Osteoblast (primary cell): ENCODE results near the gene DNAH11. TPM values are rescaled to one million over a fixed set of nuclear protein-coding genes. Genes with fewer than 3 reads are reported as not detected.

Experiments used
- DNase-seq: peaks from one replicate; pipeline ENCODE4 v3.0.0; 2011; ENCODE audit warnings: low spot score, mixed read lengths; ENCODE audit not compliant: insufficient read length; ENCODE audit errors: missing footprints
- H2AFZ ChIP-seq: 2 replicates; pipeline ENCODE4 v1.6.0; 2011; ENCODE audit warnings: mild to moderate bottlenecking, low read length
- H3K27ac ChIP-seq: 2 replicates; pipeline ENCODE4 v1.5.1; 2011; ENCODE audit warnings: mild to moderate bottlenecking, low read depth, low read length, moderate library complexity
- H3K27me3 ChIP-seq: 2 replicates; pipeline ENCODE4 v1.6.0; 2012; ENCODE audit warnings: mild to moderate bottlenecking, control low read depth, inconsistent platforms, low read length, moderate library complexity; ENCODE audit not compliant: insufficient read depth
- H3K36me3 ChIP-seq: 2 replicates; pipeline ENCODE4 v1.5.1; 2011; ENCODE audit warnings: mild to moderate bottlenecking, low read length, control low read depth, moderate library complexity; ENCODE audit not compliant: insufficient read depth
- H3K4me1 ChIP-seq: 2 replicates; pipeline ENCODE4 v1.5.1; 2011; ENCODE audit warnings: mild to moderate bottlenecking, low read length, control low read depth, moderate library complexity; ENCODE audit not compliant: insufficient read depth
- H3K4me2 ChIP-seq: 2 replicates; pipeline ENCODE4 v1.6.0; 2011; ENCODE audit warnings: mild to moderate bottlenecking, low read length; ENCODE audit not compliant: insufficient read depth
- H3K4me3 ChIP-seq: fragments of 200-600 bp; sonication (generic); 3 replicates; pipeline ENCODE4 v1.5.1; 2012; ENCODE audit warnings: mild to moderate bottlenecking, low read length, inconsistent platforms; ENCODE audit not compliant: insufficient read depth
- H3K79me2 ChIP-seq: 2 replicates; pipeline ENCODE4 v1.6.0; 2012; ENCODE audit warnings: mild to moderate bottlenecking, low read length, control low read depth, inconsistent platforms; ENCODE audit not compliant: insufficient read depth
- H3K9me3 ChIP-seq: 2 replicates; pipeline ENCODE4 v1.5.1; 2011; ENCODE audit warnings: low read depth, low read length, control low read depth
- H4K20me1 ChIP-seq: 2 replicates; pipeline ENCODE4 v1.6.0; 2012; ENCODE audit warnings: mild to moderate bottlenecking, low read length, control low read depth; ENCODE audit not compliant: insufficient read depth
- total RNA-seq: library from RNA; depleted of rRNA; stranded (reverse); fragments of >200 nt; gene quantifications from 2 replicates; pipeline ENCODE4 v1.2.3, GENCODE V29; 2012
- TF ChIP-seq, protein P1 (sequence below): IDR thresholded peaks from 2 replicates; pipeline ENCODE4 v1.5.1; 2011; ENCODE audit warnings: mild to moderate bottlenecking, low read depth, low read length, moderate library complexity; ENCODE audit errors: extremely low read depth

Gene DNAH11
- total RNA-seq, 1 donor = 1.1 TPM

DNA sequence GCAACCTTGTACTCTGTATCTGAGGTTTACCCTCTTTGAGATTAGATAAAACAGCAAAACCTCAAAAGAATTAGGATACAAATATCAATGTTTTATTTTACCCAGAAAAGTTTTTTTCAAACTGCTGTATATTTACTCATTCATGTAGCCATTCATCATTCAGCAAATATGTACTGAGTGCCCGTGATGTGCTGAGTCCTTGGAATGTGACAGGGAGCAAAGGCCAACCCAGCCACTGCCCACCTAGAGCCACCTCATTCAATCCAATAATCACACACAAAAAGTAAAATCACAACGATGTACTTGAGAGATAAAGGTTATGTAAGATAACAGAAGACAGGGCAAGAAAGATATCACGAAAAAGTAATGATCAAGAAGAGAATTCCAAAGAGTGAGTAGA is 215.4 kb downstream of the DNAH11 start:
- Histone ChIP-seq H3K4me1 (no peaks in the 10 kb centered on the region), H3K4me2 (no peak overlapping the region), H4K20me1 (no peaks in the 10 kb centered on the region), H2AFZ (no peak overlapping the region), H3K9me3 (no peaks in the 10 kb centered on the region), H3K4me3 (no peak overlapping the region), H3K27ac (no peak overlapping the region), H3K79me2 (no peaks in the 10 kb centered on the region), H3K36me3 (no peaks in the 10 kb centered on the region), H3K27me3 (no peaks in the 10 kb centered on the region)
- TF ChIP-seq, protein P1, sequence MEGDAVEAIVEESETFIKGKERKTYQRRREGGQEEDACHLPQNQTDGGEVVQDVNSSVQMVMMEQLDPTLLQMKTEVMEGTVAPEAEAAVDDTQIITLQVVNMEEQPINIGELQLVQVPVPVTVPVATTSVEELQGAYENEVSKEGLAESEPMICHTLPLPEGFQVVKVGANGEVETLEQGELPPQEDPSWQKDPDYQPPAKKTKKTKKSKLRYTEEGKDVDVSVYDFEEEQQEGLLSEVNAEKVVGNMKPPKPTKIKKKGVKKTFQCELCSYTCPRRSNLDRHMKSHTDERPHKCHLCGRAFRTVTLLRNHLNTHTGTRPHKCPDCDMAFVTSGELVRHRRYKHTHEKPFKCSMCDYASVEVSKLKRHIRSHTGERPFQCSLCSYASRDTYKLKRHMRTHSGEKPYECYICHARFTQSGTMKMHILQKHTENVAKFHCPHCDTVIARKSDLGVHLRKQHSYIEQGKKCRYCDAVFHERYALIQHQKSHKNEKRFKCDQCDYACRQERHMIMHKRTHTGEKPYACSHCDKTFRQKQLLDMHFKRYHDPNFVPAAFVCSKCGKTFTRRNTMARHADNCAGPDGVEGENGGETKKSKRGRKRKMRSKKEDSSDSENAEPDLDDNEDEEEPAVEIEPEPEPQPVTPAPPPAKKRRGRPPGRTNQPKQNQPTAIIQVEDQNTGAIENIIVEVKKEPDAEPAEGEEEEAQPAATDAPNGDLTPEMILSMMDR = no peak
- no peak for DNase-seq

DNA sequence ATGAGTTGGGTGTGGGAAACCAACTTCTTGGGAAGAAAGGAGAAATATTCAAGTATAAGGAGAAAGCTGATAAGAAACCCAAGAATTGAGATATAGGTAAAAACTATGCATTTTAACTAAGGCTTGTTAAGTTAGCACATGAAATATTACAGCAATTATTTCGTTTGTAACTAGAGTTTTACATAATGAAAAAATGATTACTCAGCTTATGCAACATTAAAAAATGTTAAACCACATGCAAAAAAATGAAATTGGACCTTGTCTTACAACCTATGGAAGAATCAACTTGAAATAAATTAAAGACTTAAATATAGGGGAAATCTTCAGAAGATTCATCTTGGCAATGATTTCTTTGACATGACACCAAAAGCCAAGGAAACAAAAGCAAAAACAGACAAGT is 219.6 kb downstream of the DNAH11 start:
- Histone ChIP-seq H3K27ac (no peak overlapping the region), H4K20me1 (no peaks in the 10 kb centered on the region), H3K9me3 (no peaks in the 10 kb centered on the region), H3K27me3 (no peaks in the 10 kb centered on the region), H2AFZ (no peak overlapping the region), H3K4me1 (no peaks in the 10 kb centered on the region), H3K4me3 (no peak overlapping the region), H3K36me3 (no peaks in the 10 kb centered on the region), H3K79me2 (no peaks in the 10 kb centered on the region), H3K4me2 (no peak overlapping the region)
- TF ChIP-seq, protein P1 = no peak
- DNase-seq = no peak

DNA sequence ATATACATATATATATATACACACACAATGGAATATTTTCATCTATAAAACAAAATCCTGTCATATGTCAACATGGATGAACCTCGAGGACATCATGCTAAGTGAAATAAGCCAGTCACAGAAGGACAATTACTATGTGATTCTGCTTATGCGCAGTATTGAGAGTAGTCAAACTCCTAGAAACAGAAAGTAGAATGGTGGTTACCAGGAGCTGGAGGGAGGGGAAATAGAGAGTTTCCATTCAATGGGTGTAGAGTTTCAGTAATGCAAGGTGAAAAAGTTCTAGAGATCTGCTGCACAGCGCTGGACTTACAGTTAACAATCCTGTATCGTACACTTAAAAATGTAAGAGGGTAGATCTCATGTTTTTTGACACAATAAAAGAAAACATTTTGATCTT is 221.0 kb downstream of the DNAH11 start:
- H3K79me2 ChIP-seq = no peaks in the 10 kb centered on the region

DNA sequence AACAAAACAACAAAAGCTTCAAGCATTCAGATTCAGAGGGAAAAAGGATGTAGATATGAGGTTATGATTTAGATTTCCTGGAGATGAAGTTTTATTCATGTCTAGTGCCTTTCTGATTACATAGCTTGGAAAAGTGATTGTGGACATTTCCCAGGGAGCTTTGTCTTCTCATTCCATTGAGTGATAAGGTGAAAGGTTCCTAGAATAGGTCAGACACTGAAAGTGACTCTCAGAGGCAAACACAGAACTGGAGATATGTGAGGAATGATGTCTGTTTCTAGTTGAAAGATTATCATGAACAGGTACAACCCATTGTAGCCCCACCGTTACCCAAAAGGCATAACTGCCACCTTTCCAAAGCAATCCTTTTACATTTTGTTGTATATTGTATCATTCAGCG is 223.4 kb downstream of the DNAH11 start:
- no peaks in the 10 kb centered on the region for H3K4me1 ChIP-seq

More for the DNA sequence above, 221.0 kb downstream of the DNAH11 start:
- no peaks in the 10 kb centered on the region for H3K36me3 ChIP-seq
- H3K27me3 ChIP-seq = no peaks in the 10 kb centered on the region
- no peak for DNase-seq
- TF ChIP-seq, protein P1 = no peak
- no peak overlapping the region for H2AFZ ChIP-seq
- H3K4me1 ChIP-seq = no peaks in the 10 kb centered on the region
- H4K20me1 ChIP-seq = no peaks in the 10 kb centered on the region
- H3K4me3 ChIP-seq = no peak overlapping the region
- no peak overlapping the region for H3K4me2 ChIP-seq
- no peaks in the 10 kb centered on the region for H3K9me3 ChIP-seq
- no peak overlapping the region for H3K27ac ChIP-seq

More for the DNA sequence above, 223.4 kb downstream of the DNAH11 start:
- H4K20me1 ChIP-seq = no peaks in the 10 kb centered on the region
- no peaks in the 10 kb centered on the region for H3K36me3 ChIP-seq
- no peak overlapping the region for H3K4me3 ChIP-seq
- no peak overlapping the region for H2AFZ ChIP-seq
- H3K4me2 ChIP-seq = no peak overlapping the region
- no peak overlapping the region for H3K27ac ChIP-seq
- TF ChIP-seq, protein P1 = no peak
- no peak for DNase-seq
- H3K79me2 ChIP-seq = no peaks in the 10 kb centered on the region
- no peaks in the 10 kb centered on the region for H3K9me3 ChIP-seq
- H3K27me3 ChIP-seq = no peaks in the 10 kb centered on the region
